CD8-positive, alpha-beta memory T cell (primary cell): ENCODE measurements around the gene ABI3BP. TPM values are rescaled to one million over a fixed set of nuclear protein-coding genes. Genes with fewer than 3 reads are reported as not detected.

Experiments used
- CTCF ChIA-PET: fragments of 350-600 bp; sonication (Branson Sonifier 250); formaldehyde crosslinking; loops from one replicate; lab custom pipeline; 2021; ENCODE audit warnings: antibody characterized with exemption; lab: Charles Lee
- POLR2A ChIA-PET: fragments of 350-600 bp; sonication (Branson Sonifier 250); formaldehyde crosslinking; loops from one replicate; lab custom pipeline; 2021; ENCODE audit warnings: antibody characterized with exemption; lab: Charles Lee
- DNase-seq, 5 donors: peaks; one replicate each; pipeline versions ENCODE4 v3.0.0 to v3.0.0-alpha.2; 2020 to 2022; ENCODE audit warnings: mixed read lengths in 1 of 5
- H3K27ac ChIP-seq: one replicate; pipeline ENCODE4 v1.7.0; 2013; ENCODE audit warnings: low read depth, mild to moderate bottlenecking, low read length, moderate library complexity
- H3K27me3 ChIP-seq: 2 replicates; pipeline ENCODE4 v1.7.0; 2013; ENCODE audit warnings: low read length, mild to moderate bottlenecking; ENCODE audit not compliant: insufficient read depth, poor library complexity, severe bottlenecking
- H3K36me3 ChIP-seq: 2 replicates; pipeline ENCODE4 v1.7.0; 2013; ENCODE audit warnings: mild to moderate bottlenecking, low read length, moderate library complexity; ENCODE audit not compliant: insufficient read depth
- H3K4me1 ChIP-seq: 2 replicates; pipeline ENCODE4 v1.7.0; 2013; ENCODE audit warnings: mild to moderate bottlenecking, low read length, moderate library complexity; ENCODE audit not compliant: insufficient read depth
- H3K4me3 ChIP-seq: 2 replicates; pipeline ENCODE4 v1.7.0; 2013; ENCODE audit warnings: mild to moderate bottlenecking, low read length
- H3K9me3 ChIP-seq: 2 replicates; pipeline ENCODE4 v1.7.0; 2013; ENCODE audit warnings: mild to moderate bottlenecking, low read length
- H3K27ac Mint-ChIP-seq, 8 donors: one replicate each; pipeline ENCODE4 v1.8.0; 2020 to 2021; ENCODE audit warnings: mixed read lengths in 8 of 8, mild to moderate bottlenecking in 6 of 8, inconsistent platforms in 3 of 8, moderate library complexity in 3 of 8
- H3K27me3 Mint-ChIP-seq, 2 donors: one replicate each; pipeline ENCODE4 v1.8.0; 2020 to 2021; ENCODE audit warnings: mixed read lengths in 2 of 2, mild to moderate bottlenecking in 1 of 2, moderate library complexity in 1 of 2
- H3K36me3 Mint-ChIP-seq, 3 donors: one replicate each; pipeline ENCODE4 v1.8.0; 2020 to 2021; ENCODE audit warnings: mixed read lengths in 3 of 3, inconsistent platforms in 1 of 3, mild to moderate bottlenecking in 1 of 3
- H3K4me1 Mint-ChIP-seq, 3 donors: one replicate each; pipeline ENCODE4 v1.8.0; 2020 to 2021; ENCODE audit warnings: mixed read lengths in 3 of 3, inconsistent platforms in 1 of 3, mild to moderate bottlenecking in 1 of 3
- H3K4me3 Mint-ChIP-seq, 7 donors: one replicate each; pipeline ENCODE4 v1.8.0; 2020 to 2021; ENCODE audit warnings: mixed read lengths in 7 of 7, mild to moderate bottlenecking in 6 of 7, moderate library complexity in 4 of 7, inconsistent platforms in 2 of 7
- H3K9me3 Mint-ChIP-seq, 5 donors: one replicate each; pipeline ENCODE4 v1.8.0; 2020 to 2022; ENCODE audit warnings: mixed read lengths in 5 of 5, mild to moderate bottlenecking in 3 of 5, moderate library complexity in 2 of 5, inconsistent platforms in 1 of 5
- polyA plus RNA-seq: library from polyadenylated mRNA; unstranded; fragments of 300-500 nt; fragmentation: Illumina TruSeq; gene quantifications from one replicate; pipeline ENCODE4 v1.2.3, GENCODE V29; 2021
- total RNA-seq, 2 experiments: library from RNA; stranded (reverse); gene quantifications; one replicate each; pipeline ENCODE4 v1.2.3, GENCODE V29; 2021

The ABI3BP gene
- total and polyA plus RNA-seq, 3 experiments from 2014 or later, result not detected

DNA sequence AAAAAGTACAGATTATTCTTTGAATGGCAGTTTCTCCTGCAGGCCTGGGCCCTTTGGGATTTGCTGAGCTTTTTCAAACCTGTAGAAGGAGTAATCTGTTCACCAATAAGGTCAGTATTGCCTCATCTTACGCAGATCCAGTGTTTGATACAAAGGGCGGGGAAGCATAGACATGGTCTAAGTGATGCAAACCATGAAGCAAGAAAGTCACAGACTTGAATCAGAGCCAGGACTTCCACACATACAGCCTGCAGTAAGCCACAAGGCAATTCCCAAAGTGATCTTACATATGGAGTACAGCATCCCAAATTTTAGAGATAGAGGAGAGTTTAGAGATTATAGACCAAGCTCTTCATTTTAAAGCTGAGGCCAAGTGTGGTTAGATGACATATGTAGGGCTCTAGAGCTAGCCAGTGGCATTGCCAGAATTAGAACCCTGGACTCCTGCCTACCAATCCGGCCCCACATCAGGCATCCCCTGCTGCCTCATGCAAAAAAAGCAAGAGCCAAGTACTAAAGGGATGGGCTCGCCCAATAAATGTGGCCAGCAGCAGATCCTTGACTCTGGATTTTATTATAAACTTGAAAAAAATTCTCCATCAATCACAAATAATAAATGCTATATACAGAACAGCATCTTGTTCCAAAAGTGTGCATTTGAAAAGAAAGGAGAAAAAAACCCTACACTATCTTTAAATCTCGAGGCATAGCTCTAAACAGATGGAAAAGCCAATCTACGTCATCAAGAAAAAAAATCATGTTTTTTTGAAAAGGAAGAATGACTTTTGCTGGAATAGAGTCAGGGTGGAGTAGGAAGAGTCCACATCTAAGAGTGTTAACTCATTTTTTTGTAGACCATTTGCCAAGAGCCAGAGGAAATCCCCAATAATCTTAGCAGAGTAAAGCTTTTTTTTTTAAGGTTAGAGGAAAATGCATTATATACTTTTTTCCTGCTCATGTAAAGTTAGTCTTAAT lies 24.0 kb downstream of the ABI3BP start:
- ChIA-PET CTCF (no interaction called here), POLR2A (no interaction called here)
- Histone ChIP-seq H3K27ac (no peak overlapping the region), H3K9me3 (no peaks in the 10 kb centered on the region), H3K27me3 (no peaks in the 10 kb centered on the region), H3K36me3 (no peaks in the 10 kb centered on the region), H3K4me1 (no peaks in the 10 kb centered on the region), H3K4me3 (no peak overlapping the region)
- no peak for DNase-seq
- no peaks in the 10 kb centered on the region for H3K4me1 Mint-ChIP-seq
- H3K36me3 Mint-ChIP-seq, result no peaks in the 10 kb centered on the region
- no peak overlapping the region for H3K4me3 Mint-ChIP-seq
- H3K27ac Mint-ChIP-seq, result no peak overlapping the region
- H3K9me3 Mint-ChIP-seq, result peaks cover 0 to 4% (median 0%) of the 10 kb centered on the region in 5 donors
- H3K27me3 Mint-ChIP-seq, result no peaks in the 10 kb centered on the region

- no peaks in the 10 kb centered on the region for H3K9me3 ChIP-seq
- no peak for DNase-seq
- no peak overlapping the region for H3K27ac Mint-ChIP-seq
- H3K27ac ChIP-seq, result no peak overlapping the region
- no peaks in the 10 kb centered on the region for H3K36me3 Mint-ChIP-seq
- no peaks in the 10 kb centered on the region for H3K36me3 ChIP-seq
- POLR2A ChIA-PET, result no interaction called here
- no peaks in the 10 kb centered on the region for H3K27me3 Mint-ChIP-seq
- H3K27me3 ChIP-seq, result no peaks in the 10 kb centered on the region
- no peaks in the 10 kb centered on the region for H3K4me1 Mint-ChIP-seq
- H3K9me3 Mint-ChIP-seq, result peaks cover 0 to 4% (median 0%) of the 10 kb centered on the region in 5 donors
- CTCF ChIA-PET, result no interaction called here
- no peak overlapping the region for H3K4me3 ChIP-seq
- no peak overlapping the region for H3K4me3 Mint-ChIP-seq
- H3K4me1 ChIP-seq, result no peaks in the 10 kb centered on the region
Observed at GRCh38 chr3:100966807-100967206, 26.4 kb downstream of the ABI3BP start.

- POLR2A ChIA-PET, result no interaction called here
- Mint-ChIP-seq H3K4me1 (no peaks in the 10 kb centered on the region), H3K4me3 (no peak overlapping the region), H3K27me3 (no peaks in the 10 kb centered on the region), H3K9me3 (peaks cover 0 to 4% (median 0%) of the 10 kb centered on the region in 5 donors), H3K27ac (no peak overlapping the region), H3K36me3 (no peaks in the 10 kb centered on the region)
- H3K4me3 ChIP-seq, result no peak overlapping the region
- no peaks in the 10 kb centered on the region for H3K9me3 ChIP-seq
- H3K27ac ChIP-seq, result no peak overlapping the region
- H3K36me3 ChIP-seq, result no peaks in the 10 kb centered on the region
- CTCF ChIA-PET, result no interaction called here
- no peak for DNase-seq
- H3K27me3 ChIP-seq, result no peaks in the 10 kb centered on the region
- H3K4me1 ChIP-seq, result no peaks in the 10 kb centered on the region
Observed at GRCh38 chr3:100966049-100966491, 27.2 kb downstream of the ABI3BP start.

GRCh38 chr3:100963041-100963440 lies 30.2 kb downstream of the ABI3BP start:
- Mint-ChIP-seq H3K9me3 (peaks cover 4 to 15% (median 6%) of the 10 kb centered on the region in 5 donors), H3K27ac (no peak overlapping the region), H3K4me3 (no peak overlapping the region), H3K4me1 (no peaks in the 10 kb centered on the region), H3K27me3 (no peaks in the 10 kb centered on the region), H3K36me3 (peaks cover 0 to 5% (median 0%) of the 10 kb centered on the region in 3 donors)
- H3K9me3 ChIP-seq, result no peaks in the 10 kb centered on the region
- DNase-seq, result no peak
- no peaks in the 10 kb centered on the region for H3K4me1 ChIP-seq
- H3K36me3 ChIP-seq, result no peaks in the 10 kb centered on the region
- ChIA-PET CTCF (no interaction called here), POLR2A (no interaction called here)
- H3K27me3 ChIP-seq, result no peaks in the 10 kb centered on the region
- H3K4me3 ChIP-seq, result no peak overlapping the region
- H3K27ac ChIP-seq, result no peak overlapping the region

DNA sequence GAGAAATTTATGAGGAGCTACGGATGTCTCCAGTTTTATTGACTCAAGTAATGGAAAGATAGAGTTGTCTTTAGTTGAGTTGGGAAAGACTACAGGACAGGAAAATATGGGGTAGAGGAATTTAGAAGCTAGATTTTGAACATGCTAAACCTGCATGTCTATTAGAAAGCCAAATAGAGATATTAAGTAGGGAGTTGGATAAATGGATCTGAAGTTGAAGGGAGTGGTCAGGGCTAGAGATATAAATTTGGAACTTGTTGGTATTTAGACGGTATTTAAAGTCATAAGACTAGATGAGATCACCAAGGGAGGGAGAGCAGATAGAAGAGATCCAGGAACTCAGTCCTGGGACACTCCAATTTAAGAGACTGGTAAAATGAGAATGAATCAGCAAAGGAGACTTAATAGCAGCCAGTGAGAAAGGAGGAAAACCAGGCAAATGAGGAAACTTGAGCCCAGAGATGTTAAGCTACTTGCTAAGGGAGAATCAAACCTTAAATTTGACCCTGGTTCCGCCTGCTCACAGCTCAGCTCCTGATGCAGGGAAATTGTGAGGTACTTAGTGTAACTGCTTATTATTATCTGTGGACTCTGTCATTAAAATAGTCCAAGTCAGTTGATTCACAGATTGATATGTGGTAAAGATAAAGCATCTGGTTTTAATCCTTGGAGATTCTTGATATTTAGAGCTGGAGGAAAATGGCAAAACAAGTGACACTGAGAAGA lies 35.8 kb downstream of the ABI3BP start:
- Mint-ChIP-seq H3K27me3 (peaks cover 0 to 6% of the 10 kb centered on the region in 2 donors), H3K9me3 (peaks cover 4 to 11% (median 6%) of the 10 kb centered on the region in 5 donors), H3K36me3 (peaks cover 0 to 5% (median 0%) of the 10 kb centered on the region in 3 donors), H3K27ac (no peak overlapping the region), H3K4me3 (no peak overlapping the region), H3K4me1 (no peaks in the 10 kb centered on the region)
- Histone ChIP-seq H3K9me3 (no peaks in the 10 kb centered on the region), H3K4me3 (no peak overlapping the region), H3K27ac (no peak overlapping the region), H3K36me3 (no peaks in the 10 kb centered on the region), H3K4me1 (no peaks in the 10 kb centered on the region), H3K27me3 (no peaks in the 10 kb centered on the region)
- no peak for DNase-seq
- ChIA-PET POLR2A (no interaction called here), CTCF (no interaction called here)

DNA sequence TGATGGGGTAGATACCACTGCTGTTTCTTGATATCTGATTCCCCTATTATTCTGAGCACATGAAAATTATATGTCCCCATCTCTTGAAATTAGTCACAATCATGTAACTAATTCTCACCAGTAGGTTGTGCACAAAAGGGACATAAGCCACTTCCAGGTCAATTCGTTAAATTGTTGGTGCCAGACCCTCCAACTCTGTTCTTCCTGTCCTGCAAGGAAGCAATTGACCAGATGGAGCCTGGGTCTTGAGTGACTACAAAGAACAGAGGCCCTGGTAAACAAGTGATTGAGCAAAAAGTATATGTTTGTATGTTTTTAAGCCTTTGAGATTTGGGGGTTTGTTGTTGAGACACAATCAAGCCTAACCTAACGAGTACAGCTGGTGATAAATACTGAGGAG lies 36.9 kb downstream of the ABI3BP start:
- Histone ChIP-seq H3K27me3 (no peaks in the 10 kb centered on the region), H3K36me3 (no peaks in the 10 kb centered on the region), H3K27ac (no peak overlapping the region), H3K4me3 (no peak overlapping the region), H3K4me1 (no peaks in the 10 kb centered on the region), H3K9me3 (no peaks in the 10 kb centered on the region)
- peaks cover 0 to 5% (median 0%) of the 10 kb centered on the region in 3 donors for H3K36me3 Mint-ChIP-seq
- peaks cover 4 to 11% (median 6%) of the 10 kb centered on the region in 5 donors for H3K9me3 Mint-ChIP-seq
- H3K4me3 Mint-ChIP-seq, result no peak overlapping the region
- no peak overlapping the region for H3K27ac Mint-ChIP-seq
- CTCF ChIA-PET, result no interaction called here
- no peak for DNase-seq
- POLR2A ChIA-PET, result no interaction called here
- H3K4me1 Mint-ChIP-seq, result no peaks in the 10 kb centered on the region
- peaks cover 0 to 6% of the 10 kb centered on the region in 2 donors for H3K27me3 Mint-ChIP-seq

GRCh38 chr3:100954990-100955389 lies 38.2 kb downstream of the ABI3BP start:
- Mint-ChIP-seq H3K4me3 (no peak overlapping the region), H3K36me3 (peaks cover 0 to 3% (median 0%) of the 10 kb centered on the region in 3 donors), H3K9me3 (peaks cover 4 to 6% (median 5%) of the 10 kb centered on the region in 5 donors), H3K27me3 (peaks cover 0 to 6% of the 10 kb centered on the region in 2 donors), H3K27ac (no peak overlapping the region), H3K4me1 (no peaks in the 10 kb centered on the region)
- DNase-seq, result no peak
- H3K27ac ChIP-seq, result no peak overlapping the region
- no peak overlapping the region for H3K4me3 ChIP-seq
- no peaks in the 10 kb centered on the region for H3K4me1 ChIP-seq
- no peaks in the 10 kb centered on the region for H3K36me3 ChIP-seq
- POLR2A ChIA-PET, result interaction anchor here (0.6 kb wide), 1 partner anchor 14 kb away, joined by 3 read pairs; no protein-coding TSS in a partner anchor
- no peaks in the 10 kb centered on the region for H3K9me3 ChIP-seq
- H3K27me3 ChIP-seq, result no peaks in the 10 kb centered on the region
- CTCF ChIA-PET, result no interaction called here
